GM12874 (cell line): ENCODE measurements around the gene RETSAT.

Source experiments
- CTCF ChIP-seq: IDR thresholded peaks from 2 replicates; pipeline ENCODE4 v1.5.1; 2011; ENCODE audit warnings: low read depth, mild to moderate bottlenecking, control low read depth, low read length, moderate library complexity; ENCODE audit not compliant: insufficient read depth

RETSAT gene

GRCh38 chr2:85303780-85304531, 50.4 kb downstream of the RETSAT start:
- TF ChIP-seq CTCF: no peak

GRCh38 chr2:85302121-85302520, 52.2 kb downstream of the RETSAT start:
- no peak for TF ChIP-seq CTCF
